ENCODE data around the gene HNF1B. TPM values are rescaled to one million over a fixed set of nuclear protein-coding genes. Genes with fewer than 3 reads are reported as not detected.

Gene HNF1B
- total and polyA plus RNA-seq, 5 donors: not detected

DNA sequence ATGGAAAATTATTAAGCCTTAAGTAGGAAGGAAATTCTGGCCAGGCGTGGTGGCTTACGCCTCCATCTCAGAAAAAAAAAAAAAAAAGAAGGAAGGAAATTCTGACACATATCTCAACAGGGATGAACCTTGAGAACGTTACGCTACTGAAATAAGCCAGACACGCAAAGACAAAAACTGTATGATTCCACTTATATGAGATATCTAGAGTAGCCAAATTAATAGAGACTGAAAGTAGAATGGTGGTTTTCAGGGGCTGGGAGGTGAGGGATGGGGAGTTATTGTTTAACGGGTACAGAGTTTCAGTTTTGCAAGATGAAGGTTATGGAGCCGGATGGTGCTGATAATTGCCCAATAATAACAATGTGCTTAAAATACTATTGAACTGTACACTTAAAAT lies 16.2 kb upstream of the HNF1B start:
- peaks cover 3% of the 10 kb centered on the region for H3K27me3 ChIP-seq (ENCODE audit: control insufficient read depth, insufficient read depth)
- H3K4me3 ChIP-seq (ENCODE audit: low read length): no peak overlapping the region
- DNase-seq (no peak), ATAC-seq (no peak)
- no peak overlapping the region for H3K27ac ChIP-seq (ENCODE audit: low read length)
- no peaks in the 10 kb centered on the region for H3K4me1 ChIP-seq (ENCODE audit: control insufficient read depth, insufficient read depth, low read length)
- intact Hi-C loops (cut with DNase I): no loop called here
- WGBS: 58% methylated on average over 7 of the region's 7 CpGs
- H3K9me3 ChIP-seq (ENCODE audit: control insufficient read depth, low read length): no peaks in the 10 kb centered on the region

DNA sequence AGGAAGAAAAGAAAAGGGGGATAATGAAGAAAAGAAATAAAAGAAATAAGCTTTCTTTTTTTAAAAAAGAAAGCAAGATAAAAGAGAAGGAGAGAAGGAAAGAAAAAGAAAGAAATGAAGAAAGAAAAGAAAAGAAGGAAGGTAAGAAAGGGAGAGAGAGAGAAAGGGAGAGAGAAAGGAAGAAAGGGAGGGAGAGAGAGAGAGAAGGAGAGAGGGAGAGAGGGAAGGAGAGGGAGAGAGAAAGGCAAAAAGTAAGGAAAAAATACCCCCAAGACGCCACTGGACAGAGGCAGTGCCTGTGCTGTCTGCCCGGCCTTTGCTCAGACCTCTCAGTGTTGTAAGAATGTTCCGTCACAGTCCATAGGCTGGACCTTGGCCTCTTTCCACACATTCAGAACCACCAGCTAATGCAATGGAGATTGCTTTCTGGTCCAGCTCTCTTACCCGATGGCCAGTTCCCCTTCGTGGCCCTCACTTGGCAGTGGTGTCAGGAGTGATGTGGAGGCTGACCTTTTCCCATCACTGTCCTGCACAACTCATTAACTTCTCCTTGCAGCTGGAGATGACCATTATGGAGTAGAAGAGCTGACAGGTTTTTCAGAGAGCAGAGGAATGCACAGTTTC lies 14.3 kb upstream of the HNF1B start:
- no peak for ATAC-seq
- no peaks in the 10 kb centered on the region for H3K4me1 ChIP-seq (ENCODE audit: control insufficient read depth, insufficient read depth, low read length)
- no peaks in the 10 kb centered on the region for H3K9me3 ChIP-seq (ENCODE audit: control insufficient read depth, low read length)
- no peak overlapping the region for H3K4me3 ChIP-seq (ENCODE audit: low read length)
- intact Hi-C loops (cut with DNase I): no loop called here
- peaks cover 3% of the 10 kb centered on the region for H3K27me3 ChIP-seq (ENCODE audit: control insufficient read depth, insufficient read depth)
- no peak overlapping the region for H3K27ac ChIP-seq (ENCODE audit: low read length)
- no peak for DNase-seq
- 43% methylated on average over 5 of the region's 5 CpGs for WGBS

DNA sequence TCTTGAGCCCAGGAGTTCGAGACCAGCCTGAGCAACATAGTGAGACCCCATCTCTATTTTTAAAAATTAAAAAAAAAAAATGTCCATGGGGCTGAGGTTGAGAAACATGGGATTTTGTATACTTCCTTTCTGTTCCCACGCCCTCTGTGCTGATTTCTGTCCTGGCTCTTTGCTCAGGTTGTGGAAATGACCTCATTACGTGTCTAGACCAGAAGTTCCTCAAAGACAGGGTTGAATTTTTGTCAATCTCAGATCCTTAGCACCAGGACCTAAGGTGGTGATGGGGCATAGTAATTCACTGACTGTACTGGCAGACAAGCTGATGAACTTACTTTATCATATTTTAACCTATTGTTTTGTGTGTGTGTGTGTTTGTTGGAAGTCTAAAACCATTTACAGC lies 11.2 kb upstream of the HNF1B start:
- H3K4me3 ChIP-seq (ENCODE audit: low read length): no peak overlapping the region
- no peak overlapping the region for H3K27ac ChIP-seq (ENCODE audit: low read length)
- ATAC-seq (no peak), DNase-seq (no peak)
- 72% methylated on average over 3 of the region's 3 CpGs for WGBS
- intact Hi-C loops (cut with DNase I): no loop called here
- no peaks in the 10 kb centered on the region for H3K9me3 ChIP-seq (ENCODE audit: control insufficient read depth, low read length)
- no peaks in the 10 kb centered on the region for H3K4me1 ChIP-seq (ENCODE audit: control insufficient read depth, insufficient read depth, low read length)
- H3K27me3 ChIP-seq (ENCODE audit: control insufficient read depth, insufficient read depth): no peaks in the 10 kb centered on the region

DNA sequence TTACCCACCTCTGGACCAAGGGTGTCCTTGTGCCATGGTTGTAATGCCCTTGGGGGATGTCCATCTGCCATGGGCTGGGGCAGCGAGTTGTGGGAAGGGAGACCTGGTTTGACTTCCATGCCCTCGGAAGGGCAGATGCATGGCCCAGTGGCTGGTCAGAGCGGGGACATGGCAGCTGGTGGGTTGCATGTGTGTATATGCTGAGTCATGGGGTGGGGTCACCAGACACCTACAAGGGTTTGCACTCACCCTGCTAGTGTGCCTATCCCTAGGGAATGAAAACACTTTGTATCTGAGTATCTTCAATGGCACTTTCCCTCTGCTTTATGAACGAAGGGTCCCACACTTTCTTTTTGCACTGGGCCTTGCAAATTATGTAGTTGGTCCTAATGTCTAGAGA lies 10.6 kb upstream of the HNF1B start:
- Histone ChIP-seq H3K4me3 (ENCODE audit: low read length) (no peak overlapping the region), H3K4me1 (ENCODE audit: control insufficient read depth, insufficient read depth, low read length) (no peaks in the 10 kb centered on the region), H3K27ac (ENCODE audit: low read length) (no peak overlapping the region), H3K27me3 (ENCODE audit: control insufficient read depth, insufficient read depth) (no peaks in the 10 kb centered on the region), H3K9me3 (ENCODE audit: control insufficient read depth, low read length) (no peaks in the 10 kb centered on the region)
- ATAC-seq (no peak), DNase-seq (no peak)
- intact Hi-C loops (cut with DNase I): no loop called here
- WGBS: 96% methylated on average over 4 of the region's 4 CpGs

DNA sequence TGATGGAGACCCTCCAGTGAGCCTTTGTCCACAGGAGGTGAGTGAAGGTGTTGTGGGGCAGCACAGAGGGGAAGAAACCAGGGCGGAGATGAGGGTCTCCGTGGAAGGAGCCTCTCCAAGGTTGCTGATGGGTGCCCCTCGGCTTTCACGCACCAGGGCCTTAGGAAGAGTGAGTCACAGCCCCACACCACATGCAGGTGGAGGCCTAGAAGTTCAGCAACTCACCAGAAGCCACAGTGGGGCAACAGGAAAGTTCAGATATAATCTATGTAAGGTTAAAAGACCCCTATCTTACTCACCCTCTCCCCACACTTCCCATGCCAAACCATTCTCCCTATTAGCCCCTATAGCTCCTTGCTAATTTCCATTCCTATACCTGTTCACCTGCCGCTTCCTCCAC lies 9.5 kb upstream of the HNF1B start:
- no peak overlapping the region for H3K4me3 ChIP-seq (ENCODE audit: low read length)
- DNase-seq (no peak), ATAC-seq (no peak)
- no peak overlapping the region for H3K27ac ChIP-seq (ENCODE audit: low read length)
- WGBS: 88% methylated on average over 5 of the region's 5 CpGs
- no peaks in the 10 kb centered on the region for H3K4me1 ChIP-seq (ENCODE audit: control insufficient read depth, insufficient read depth, low read length)
- no peaks in the 10 kb centered on the region for H3K9me3 ChIP-seq (ENCODE audit: control insufficient read depth, low read length)
- intact Hi-C loops (cut with DNase I): no loop called here
- no peaks in the 10 kb centered on the region for H3K27me3 ChIP-seq (ENCODE audit: control insufficient read depth, insufficient read depth)

DNA sequence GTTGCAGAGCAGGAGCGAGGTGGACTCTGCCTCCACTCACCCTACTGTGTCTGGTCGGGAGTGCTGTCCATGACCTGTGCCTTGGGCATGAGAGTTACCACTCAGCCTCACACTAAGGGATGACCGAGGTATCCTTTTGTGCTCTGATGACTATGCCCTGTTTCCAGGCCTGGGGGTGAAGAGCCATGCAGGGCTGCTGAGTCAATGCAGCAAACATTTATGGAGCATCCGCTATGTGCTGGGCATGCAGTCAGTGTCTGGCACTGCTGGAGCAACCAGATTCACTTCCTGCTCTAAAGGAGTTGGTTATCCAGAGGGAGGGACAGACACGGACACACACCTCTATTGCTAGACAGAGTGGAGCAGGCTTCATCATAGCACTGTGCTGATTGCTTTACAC lies 7.6 kb upstream of the HNF1B start:
- DNase-seq (no peak), ATAC-seq (no peak)
- WGBS: 78% methylated on average over 5 of the region's 5 CpGs
- H3K9me3 ChIP-seq (ENCODE audit: control insufficient read depth, low read length): no peaks in the 10 kb centered on the region
- H3K4me3 ChIP-seq (ENCODE audit: low read length): no peak overlapping the region
- H3K27ac ChIP-seq (ENCODE audit: low read length): no peak overlapping the region
- intact Hi-C loops (cut with DNase I): no loop called here
- H3K27me3 ChIP-seq (ENCODE audit: control insufficient read depth, insufficient read depth): no peaks in the 10 kb centered on the region
- H3K4me1 ChIP-seq (ENCODE audit: control insufficient read depth, insufficient read depth, low read length): no peaks in the 10 kb centered on the region

DNA sequence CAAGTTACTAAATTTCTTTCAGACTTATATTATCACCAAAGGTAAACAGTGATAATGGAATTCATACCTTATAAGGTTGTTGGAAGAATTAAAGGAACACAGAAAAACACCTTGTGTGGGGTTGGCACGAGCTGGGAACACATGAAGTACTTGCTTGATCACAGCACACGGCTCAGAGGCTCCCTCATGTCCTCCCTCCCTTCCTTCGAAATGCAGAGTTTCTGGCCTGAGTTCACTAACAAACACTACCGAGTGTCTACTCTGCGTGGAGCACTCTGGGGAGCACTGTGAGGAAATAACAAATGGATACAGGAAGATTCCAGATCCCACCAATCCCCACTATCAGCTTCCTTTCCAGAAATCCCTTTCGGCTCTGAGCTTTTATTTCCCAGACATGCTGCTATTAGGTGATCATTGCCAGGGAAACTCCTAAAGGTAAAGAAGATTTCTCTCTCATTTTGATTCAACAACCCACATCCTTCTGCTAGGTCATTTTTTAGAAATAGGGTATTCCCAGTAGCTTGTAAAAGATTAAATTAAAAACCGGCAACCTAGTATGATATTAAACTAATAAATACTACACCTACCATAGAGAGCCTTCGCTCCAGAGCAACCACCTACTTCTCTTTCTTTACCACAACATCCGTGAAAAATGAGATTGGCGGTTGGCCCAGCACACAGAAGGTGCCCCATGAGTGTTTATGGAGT lies 6.1 kb upstream of the HNF1B start:
- 66% methylated on average over 10 of the region's 10 CpGs for WGBS
- Histone ChIP-seq H3K4me1 (ENCODE audit: control insufficient read depth, insufficient read depth, low read length) (no peaks in the 10 kb centered on the region), H3K4me3 (ENCODE audit: low read length) (no peak overlapping the region), H3K27ac (ENCODE audit: low read length) (no peak overlapping the region), H3K9me3 (ENCODE audit: control insufficient read depth, low read length) (no peaks in the 10 kb centered on the region), H3K27me3 (ENCODE audit: control insufficient read depth, insufficient read depth) (no peaks in the 10 kb centered on the region)
- ATAC-seq (no peak), DNase-seq (no peak)
- intact Hi-C loops (cut with DNase I): no loop called here

DNA sequence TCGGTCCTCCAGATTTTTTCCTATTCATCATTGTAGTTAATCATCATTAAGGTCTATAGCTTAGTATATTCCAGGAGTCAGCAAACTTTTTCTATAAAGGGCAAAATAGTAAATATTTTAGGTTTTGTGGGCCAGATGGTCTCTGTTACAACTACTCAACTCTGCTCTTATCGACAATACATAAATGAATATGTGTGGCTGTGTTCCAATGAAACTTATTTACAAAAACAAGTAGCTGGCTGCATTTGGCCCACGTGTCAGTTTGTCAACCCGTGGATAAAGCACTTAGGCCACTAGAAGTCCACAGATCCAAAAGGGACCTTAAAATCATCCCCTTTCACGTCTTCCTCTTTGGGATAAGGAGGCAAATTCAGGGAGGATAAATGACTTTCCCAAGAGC lies 5.4 kb upstream of the HNF1B start:
- ATAC-seq: no peak
- intact Hi-C loops (cut with DNase I): no loop called here
- 69% methylated on average over 5 of the region's 5 CpGs for WGBS
- no peaks in the 10 kb centered on the region for H3K9me3 ChIP-seq (ENCODE audit: control insufficient read depth, low read length)
- H3K4me3 ChIP-seq (ENCODE audit: low read length): no peak overlapping the region
- no peaks in the 10 kb centered on the region for H3K4me1 ChIP-seq (ENCODE audit: control insufficient read depth, insufficient read depth, low read length)
- no peak overlapping the region for H3K27ac ChIP-seq (ENCODE audit: low read length)
- DNase-seq: no peak
- no peaks in the 10 kb centered on the region for H3K27me3 ChIP-seq (ENCODE audit: control insufficient read depth, insufficient read depth)

DNA sequence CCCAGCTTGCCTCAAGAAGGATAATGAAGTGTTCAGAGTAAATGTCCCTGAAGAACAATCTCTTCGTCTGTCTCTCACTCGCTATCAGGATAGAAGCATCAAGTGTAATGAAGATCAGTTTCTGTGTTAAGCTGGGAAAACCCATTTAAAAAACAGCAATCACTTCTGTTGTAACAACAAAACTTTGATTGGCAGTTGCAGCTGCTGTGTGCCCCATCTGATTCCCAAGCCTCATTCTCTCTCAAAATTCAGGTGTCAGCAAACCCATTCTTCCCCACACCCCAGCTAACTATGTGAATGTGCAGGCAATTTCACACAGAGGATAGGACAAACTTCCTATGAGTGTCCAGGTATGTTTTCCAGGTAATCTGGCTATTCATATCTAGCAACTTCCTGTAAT lies 2.4 kb upstream of the HNF1B start:
- no peaks in the 10 kb centered on the region for H3K4me1 ChIP-seq (ENCODE audit: control insufficient read depth, insufficient read depth, low read length)
- no peak for DNase-seq
- H3K9me3 ChIP-seq (ENCODE audit: control insufficient read depth, low read length): no peaks in the 10 kb centered on the region
- no peak for ATAC-seq
- WGBS: 69% methylated on average over 2 of the region's 2 CpGs
- H3K4me3 ChIP-seq (ENCODE audit: low read length): no peak overlapping the region
- intact Hi-C loops (cut with DNase I): no loop called here
- H3K27me3 ChIP-seq (ENCODE audit: control insufficient read depth, insufficient read depth): no peaks in the 10 kb centered on the region
- no peak overlapping the region for H3K27ac ChIP-seq (ENCODE audit: low read length)

DNA sequence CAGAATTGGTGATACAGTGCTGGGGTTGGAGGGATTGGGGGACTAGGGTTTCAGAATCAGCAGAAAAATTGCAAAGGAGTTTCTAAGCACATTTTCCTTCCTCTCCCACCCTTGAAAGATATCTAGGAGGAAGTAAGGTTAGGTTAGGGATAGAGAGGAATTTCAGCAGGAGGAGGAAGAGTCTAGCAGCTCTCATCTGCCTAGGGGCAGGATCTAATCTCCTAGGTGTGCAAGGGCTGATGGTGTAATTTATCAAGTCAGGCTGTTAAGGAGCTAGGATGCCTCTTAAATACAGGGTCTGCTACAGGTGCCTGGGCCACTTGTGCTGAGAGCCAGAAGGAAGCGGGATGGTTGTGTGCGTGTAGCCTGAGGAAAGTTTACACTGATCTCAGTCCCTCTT lies 1.8 kb upstream of the HNF1B start:
- H3K9me3 ChIP-seq (ENCODE audit: control insufficient read depth, low read length): no peaks in the 10 kb centered on the region
- DNase-seq (no peak), ATAC-seq (no peak)
- H3K27ac ChIP-seq (ENCODE audit: low read length): no peak overlapping the region
- no peaks in the 10 kb centered on the region for H3K27me3 ChIP-seq (ENCODE audit: control insufficient read depth, insufficient read depth)
- no peaks in the 10 kb centered on the region for H3K4me1 ChIP-seq (ENCODE audit: control insufficient read depth, insufficient read depth, low read length)
- WGBS: 62% methylated on average over 2 of the region's 2 CpGs
- H3K4me3 ChIP-seq (ENCODE audit: low read length): no peak overlapping the region
- intact Hi-C loops (cut with DNase I): no loop called here

DNA sequence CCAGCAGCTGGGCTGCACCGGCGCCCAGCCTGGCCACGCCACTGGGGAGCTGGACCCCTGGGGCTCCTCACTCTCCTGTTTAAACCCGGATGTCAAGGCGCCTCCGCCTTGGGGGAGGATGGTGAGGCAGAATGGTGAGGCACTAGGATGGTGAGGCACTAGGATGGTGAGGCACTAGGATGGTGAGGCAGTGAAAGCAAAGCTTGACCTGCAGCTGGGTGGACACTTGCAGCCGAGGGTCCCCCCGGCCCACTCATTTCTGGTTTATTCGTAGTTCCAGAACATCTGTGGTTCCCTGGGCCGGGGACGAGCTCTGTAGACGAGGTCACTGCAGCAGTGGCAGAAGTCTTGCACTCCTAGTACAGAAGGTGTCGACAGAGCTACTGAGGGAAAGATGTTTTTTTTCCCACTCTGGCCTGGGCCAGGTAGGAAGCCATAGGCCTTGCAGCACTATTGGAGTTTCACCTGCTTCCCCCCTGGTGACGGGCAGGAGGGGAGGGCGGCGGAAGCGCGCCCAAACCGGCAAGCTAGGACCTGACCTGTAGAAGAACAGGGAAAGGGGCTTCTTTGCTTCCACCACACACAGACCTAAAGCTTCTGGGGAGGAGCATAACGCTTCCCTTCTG lies 1.1 kb upstream of the HNF1B start:
- intact Hi-C loops (cut with DNase I): no loop called here
- Histone ChIP-seq H3K27ac (ENCODE audit: low read length) (no peak overlapping the region), H3K27me3 (ENCODE audit: control insufficient read depth, insufficient read depth) (no peaks in the 10 kb centered on the region), H3K4me3 (ENCODE audit: low read length) (no peak overlapping the region), H3K9me3 (ENCODE audit: control insufficient read depth, low read length) (no peaks in the 10 kb centered on the region), H3K4me1 (ENCODE audit: control insufficient read depth, insufficient read depth, low read length) (no peaks in the 10 kb centered on the region)
- 27% methylated on average over 20 of the region's 20 CpGs for WGBS
- ATAC-seq: no peak
- DNase-seq: no peak
